GM18951 (cell line): ENCODE measurements around the gene SF3B1.

Experiments used
- POLR2A ChIP-seq: IDR thresholded peaks from 4 replicates; pipeline ENCODE4 v1.6.1; 2011; ENCODE audit warnings: mild to moderate bottlenecking; ENCODE audit not compliant: insufficient read length, insufficient read depth; ENCODE audit errors: extremely low read depth
- in situ Hi-C: fragments of 300-500 bp; cut with MboI; formaldehyde crosslinking; loops from one replicate; pipeline ENCODE4 v1.12.0; 2022; ENCODE audit warnings: low sequenced_read_pairs, mixed read lengths, inconsistent platforms; ENCODE audit not compliant: unreplicated experiment

SF3B1 gene

GRCh38 chr2:197425550-197425949, 9.3 kb downstream of the SF3B1 start:
- in situ Hi-C loops = no loop called here
- no peak for TF ChIP-seq POLR2A

GRCh38 chr2:197423307-197423706, 11.5 kb downstream of the SF3B1 start:
- in situ Hi-C loops = loop anchor here (25.0 kb wide), 1 partner anchor 339 kb away; no protein-coding TSS in a partner anchor
- no peak for TF ChIP-seq POLR2A

GRCh38 chr2:197419438-197419837, 15.4 kb downstream of the SF3B1 start:
- TF ChIP-seq POLR2A = no peak
- in situ Hi-C loops = loop anchor here (25.0 kb wide), 1 partner anchor 343 kb away; no protein-coding TSS in a partner anchor

- TF ChIP-seq POLR2A = no peak
- in situ Hi-C loops = loop anchor here (25.0 kb wide), 1 partner anchor 346 kb away; no protein-coding TSS in a partner anchor
Measured at GRCh38 chr2:197416268-197416667, 18.6 kb downstream of the SF3B1 start.

GRCh38 chr2:197414515-197414914, 20.3 kb downstream of the SF3B1 start:
- in situ Hi-C loops = loop anchor here (25.0 kb wide), 1 partner anchor 348 kb away; no protein-coding TSS in a partner anchor
- no peak for TF ChIP-seq POLR2A

- in situ Hi-C loops = loop anchor here (25.0 kb wide), 1 partner anchor 348 kb away; no protein-coding TSS in a partner anchor
- no peak for TF ChIP-seq POLR2A
Measured at GRCh38 chr2:197414039-197414438, 20.8 kb downstream of the SF3B1 start.

GRCh38 chr2:197405582-197405981, 29.2 kb downstream of the SF3B1 start:
- no peak for TF ChIP-seq POLR2A
- in situ Hi-C loops = loop anchor here (25.0 kb wide), 1 partner anchor 357 kb away; no protein-coding TSS in a partner anchor

GRCh38 chr2:197399887-197400540, 34.8 kb downstream of the SF3B1 start:
- in situ Hi-C loops = loop anchor here (25.0 kb wide), 1 partner anchor 362 kb away; no protein-coding TSS in a partner anchor
- no peak for TF ChIP-seq POLR2A

- in situ Hi-C loops = no loop called here
- TF ChIP-seq POLR2A = no peak
Measured at GRCh38 chr2:197398913-197399312, 35.9 kb downstream of the SF3B1 start.

- TF ChIP-seq POLR2A = no peak
- in situ Hi-C loops = no loop called here
Measured at GRCh38 chr2:197391220-197391717, 43.6 kb downstream of the SF3B1 start.

GRCh38 chr2:197388866-197389587, 45.8 kb downstream of the SF3B1 start:
- TF ChIP-seq POLR2A = no peak
- in situ Hi-C loops = no loop called here

- in situ Hi-C loops = no loop called here
- TF ChIP-seq POLR2A = no peak
Measured at GRCh38 chr2:197387179-197387578, 47.6 kb downstream of the SF3B1 start.

GRCh38 chr2:197386242-197386641, 48.6 kb downstream of the SF3B1 start:
- no peak for TF ChIP-seq POLR2A
- in situ Hi-C loops = no loop called here
